Spinal cord (tissue), 10 donors: ENCODE results near the gene AFG1L. TPM values are rescaled to one million over a fixed set of nuclear protein-coding genes. Genes with fewer than 3 reads are reported as not detected.
A peak's percentile ranks its signal among the peaks of the same experiment; 100 is the strongest.

Experiments used
- DNase-seq, 6 donors: peaks; one replicate each; pipeline versions ENCODE4 v3.0.0 to v3.0.0-alpha.2; 2013 to 2015; ENCODE audit warnings: low spot score in 6 of 6, low read depth in 4 of 6
- H3K27ac ChIP-seq: one replicate; pipeline ENCODE4 v1.5.1; 2013; ENCODE audit warnings: low read depth, low read length, control low read depth
- H3K27me3 ChIP-seq: one replicate; pipeline ENCODE4 v1.6.1; 2013; ENCODE audit warnings: low read length; ENCODE audit not compliant: control insufficient read depth, insufficient read depth
- H3K36me3 ChIP-seq: one replicate; pipeline ENCODE4 v1.6.1; 2013; ENCODE audit warnings: low read length; ENCODE audit not compliant: control insufficient read depth, insufficient read depth
- H3K4me1 ChIP-seq: one replicate; pipeline ENCODE4 v1.6.1; 2013; ENCODE audit warnings: low read length; ENCODE audit not compliant: control insufficient read depth, insufficient read depth
- H3K4me3 ChIP-seq: one replicate; pipeline ENCODE4 v1.5.1; 2013; ENCODE audit warnings: low read depth, low read length, control low read depth
- H3K9me3 ChIP-seq: one replicate; pipeline ENCODE4 v1.6.1; 2013; ENCODE audit warnings: low read length; ENCODE audit not compliant: control insufficient read depth, insufficient read depth
- WGBS: methylation state at CpG from one replicate; pipeline ENCODE4 v1.1.5; 2013; ENCODE audit warnings: missing lambda C conversion rate; ENCODE audit not compliant: insufficient coverage; 5-methylcytosine and 5-hydroxymethylcytosine counted together
- polyA plus RNA-seq, 2 donors: library from polyadenylated mRNA; unstranded; fragments of 120-200 nt; gene quantifications; one replicate each; pipeline ENCODE4 v1.2.1, GENCODE V29; 2013; ENCODE audit not compliant: insufficient read length in 2 of 2
- total RNA-seq, 2 donors: library from RNA; depleted of rRNA in 1 of 2; stranded (reverse); fragments of 120-200 nt in 1 of 2; fragments of >200 nt in 1 of 2; gene quantifications; one replicate each; pipeline versions ENCODE4 v1.2.3 to v1.2.4, GENCODE V29; 2013 to 2014
- donor health status: healthy.

AFG1L gene
- total and polyA plus RNA-seq, 4 donors, result 5.6 to 12.0 (median 9.5) TPM

- WGBS, result 93% methylated on average over 3 of the region's 7 CpGs
- H3K9me3 ChIP-seq, result no peaks in the 10 kb centered on the region
- DNase-seq, result no peak
- no peak overlapping the region for H3K4me3 ChIP-seq
- H3K4me1 ChIP-seq, result peaks cover 11% of the 10 kb centered on the region
- no peak overlapping the region for H3K27ac ChIP-seq
- no peaks in the 10 kb centered on the region for H3K27me3 ChIP-seq
- H3K36me3 ChIP-seq, result no peaks in the 10 kb centered on the region
These were observed 260.7 kb downstream of the AFG1L start for GRCh38 chr6:108555399-108556052.

GRCh38 chr6:108556250-108556649 lies 261.4 kb downstream of the AFG1L start:
- Histone ChIP-seq H3K27ac (peak overlapping the region; percentile 100), H3K27me3 (no peaks in the 10 kb centered on the region), H3K36me3 (no peaks in the 10 kb centered on the region), H3K4me1 (peaks cover 11% of the 10 kb centered on the region), H3K9me3 (no peaks in the 10 kb centered on the region), H3K4me3 (no peak overlapping the region)
- no peak for DNase-seq
- 92% methylated on average over 4 of the region's 5 CpGs for WGBS

- Histone ChIP-seq H3K27me3 (no peaks in the 10 kb centered on the region), H3K27ac (peak overlapping the region; percentile 100), H3K4me1 (peaks cover 15% of the 10 kb centered on the region), H3K9me3 (no peaks in the 10 kb centered on the region), H3K36me3 (peaks cover 4% of the 10 kb centered on the region), H3K4me3 (peak overlapping the region; percentile 48)
- 23% methylated on average over 12 of the region's 16 CpGs for WGBS
- no peak for DNase-seq
These were observed 262.1 kb downstream of the AFG1L start for GRCh38 chr6:108556866-108557493.

GRCh38 chr6:108557494-108558371 lies 262.9 kb downstream of the AFG1L start:
- WGBS, result under 1% methylated on average over 100 of the region's 105 CpGs
- Histone ChIP-seq H3K4me1 (peaks cover 23% of the 10 kb centered on the region), H3K9me3 (no peaks in the 10 kb centered on the region), H3K27me3 (no peaks in the 10 kb centered on the region), H3K36me3 (peaks cover 8% of the 10 kb centered on the region), H3K4me3 (peak overlapping the region; percentile 94), H3K27ac (peak overlapping the region; percentile 100)
- DNase-seq, result peak in 5 of 6 donors; percentile 66 to 95 (median 69)

- DNase-seq, result peak; percentile 93 to 100 (median 98)
- H3K9me3 ChIP-seq, result no peaks in the 10 kb centered on the region
- peaks cover 8% of the 10 kb centered on the region for H3K36me3 ChIP-seq
- H3K27ac ChIP-seq, result peak overlapping the region; percentile 100
- H3K27me3 ChIP-seq, result no peaks in the 10 kb centered on the region
- H3K4me3 ChIP-seq, result peak overlapping the region; percentile 94
- peaks cover 24% of the 10 kb centered on the region for H3K4me1 ChIP-seq
- under 1% methylated on average over 47 of the region's 58 CpGs for WGBS
These were observed 263.7 kb downstream of the AFG1L start for GRCh38 chr6:108558372-108559096.

- peak; percentile 70 to 97 (median 80) for DNase-seq
- Histone ChIP-seq H3K4me1 (peaks cover 24% of the 10 kb centered on the region), H3K4me3 (peak overlapping the region; percentile 94), H3K36me3 (peaks cover 8% of the 10 kb centered on the region), H3K9me3 (no peaks in the 10 kb centered on the region), H3K27me3 (no peaks in the 10 kb centered on the region), H3K27ac (peak overlapping the region; percentile 100)
- WGBS, result under 1% methylated on average over 80 of the region's 84 CpGs
These were observed 264.4 kb downstream of the AFG1L start for GRCh38 chr6:108559097-108559883.

GRCh38 chr6:108559884-108560462 lies 265.1 kb downstream of the AFG1L start:
- Histone ChIP-seq H3K27me3 (no peaks in the 10 kb centered on the region), H3K4me1 (peaks cover 24% of the 10 kb centered on the region), H3K27ac (peak overlapping the region; percentile 97), H3K36me3 (peaks cover 8% of the 10 kb centered on the region), H3K4me3 (peak overlapping the region; percentile 94), H3K9me3 (no peaks in the 10 kb centered on the region)
- WGBS, result 0% methylated on average over 58 of the region's 64 CpGs
- DNase-seq, result peak in 5 of 6 donors; percentile 71 to 96 (median 79)

GRCh38 chr6:108560463-108561308 lies 265.8 kb downstream of the AFG1L start, which contains the start of gene FOXO3:
Gene FOXO3 (plus strand): TSS chr6:108560917. CDS start chr6:108561209, 292 bp downstream.
- H3K4me3 ChIP-seq, result peak within 1 kb of the TSS; percentile 94
- H3K27ac ChIP-seq, result peak within 1 kb of the TSS; percentile 97
- H3K27me3 ChIP-seq, result no peaks in the 10 kb centered on the region
- H3K9me3 ChIP-seq, result no peaks in the 10 kb centered on the region
- WGBS, result under 1% methylated on average over 84 of the region's 110 CpGs
- H3K36me3 ChIP-seq, result peaks cover 8% of the 10 kb centered on the region
- peaks cover 24% of the 10 kb centered on the region for H3K4me1 ChIP-seq
- DNase-seq, result peak in 4 of 6 donors; percentile 70 to 93 (median 79)
